ENCODE measurements around the gene HOXC6.

The HOXC6 gene

DNA sequence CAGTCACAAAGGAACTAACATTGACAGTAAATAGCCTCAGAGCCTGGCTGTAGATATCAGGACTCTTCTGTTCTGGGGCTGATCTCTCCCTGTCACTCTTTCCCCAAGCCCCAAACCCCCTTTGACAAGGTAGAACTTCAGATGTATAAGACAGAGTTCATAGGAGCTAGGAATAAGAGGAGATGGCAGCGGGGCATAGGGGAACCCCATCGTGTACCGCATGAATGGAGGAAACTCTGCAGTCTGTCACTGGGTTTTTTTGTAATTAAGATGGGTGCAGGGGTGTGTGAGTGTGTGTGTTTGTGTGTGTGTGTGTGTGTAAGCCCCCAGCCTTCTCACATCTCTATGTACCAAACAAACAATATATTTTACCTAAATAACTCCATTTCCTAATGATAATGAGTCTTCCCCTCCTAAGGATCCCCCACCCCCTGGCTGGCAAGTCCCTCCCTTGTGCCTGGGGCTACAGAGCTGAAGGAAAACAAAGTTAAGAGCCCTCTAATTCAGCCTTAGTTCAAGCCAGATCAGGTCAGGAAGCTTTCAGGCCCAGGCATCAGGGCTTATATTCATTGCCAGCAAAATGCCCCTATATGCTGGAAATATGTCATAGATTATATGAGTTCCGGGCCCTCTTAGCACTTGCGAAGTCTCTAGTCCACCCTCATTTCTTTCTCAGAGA is 16.3 kb downstream of the HOXC6 start:
- no peak for DNase-seq

DNA sequence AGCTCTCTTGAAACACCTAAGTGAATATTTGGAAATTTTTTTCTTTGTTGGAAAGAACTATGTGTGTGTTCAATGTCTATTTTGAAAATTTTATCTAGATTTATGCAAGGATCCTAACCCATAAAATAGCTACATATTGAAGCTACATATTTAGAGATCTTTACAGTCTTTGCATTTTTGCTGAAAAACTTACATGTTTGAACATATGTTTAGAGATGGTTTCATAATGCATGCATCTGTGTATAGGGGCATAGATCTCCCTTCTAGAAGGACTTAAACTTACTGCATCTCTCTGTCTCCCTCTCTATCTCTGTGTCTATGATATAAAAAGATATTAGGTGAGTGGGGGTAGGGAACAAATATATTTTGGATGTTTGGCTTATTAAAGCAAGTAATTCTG is 17.2 kb downstream of the HOXC6 start:
- no peak for DNase-seq

DNA sequence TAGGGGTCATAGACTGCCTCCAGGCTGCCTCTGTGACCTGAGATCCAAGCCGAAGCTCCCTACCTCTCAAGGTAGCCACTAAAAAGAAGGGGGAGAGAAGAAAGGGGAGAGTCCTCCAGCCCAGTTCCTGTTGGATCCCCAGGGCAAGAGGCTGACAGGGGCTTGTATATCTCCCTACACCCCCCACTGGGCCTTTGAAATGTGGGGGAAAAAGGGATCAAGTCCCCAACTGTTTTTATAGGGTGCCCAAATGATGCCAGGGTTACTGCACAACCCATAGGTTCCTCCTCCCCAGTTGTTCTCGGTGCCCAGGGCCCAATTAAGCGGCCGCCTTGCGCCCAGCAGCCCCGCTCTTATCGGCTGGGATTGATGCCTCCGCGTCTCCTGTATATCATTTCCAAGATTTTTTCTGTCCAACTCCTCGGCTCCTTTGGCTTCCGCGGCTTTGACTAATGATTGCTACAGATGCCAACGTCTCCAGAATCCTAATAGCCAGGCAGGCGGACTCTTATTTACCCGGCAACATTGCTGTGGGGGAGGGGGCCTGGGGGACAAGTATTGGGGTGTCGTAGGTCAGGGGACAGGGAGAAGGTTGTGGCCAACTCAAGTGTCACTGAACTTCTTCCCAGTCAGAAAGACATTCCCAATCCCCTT is 17.8 kb downstream of the HOXC6 start:
- no peak for DNase-seq

DNA sequence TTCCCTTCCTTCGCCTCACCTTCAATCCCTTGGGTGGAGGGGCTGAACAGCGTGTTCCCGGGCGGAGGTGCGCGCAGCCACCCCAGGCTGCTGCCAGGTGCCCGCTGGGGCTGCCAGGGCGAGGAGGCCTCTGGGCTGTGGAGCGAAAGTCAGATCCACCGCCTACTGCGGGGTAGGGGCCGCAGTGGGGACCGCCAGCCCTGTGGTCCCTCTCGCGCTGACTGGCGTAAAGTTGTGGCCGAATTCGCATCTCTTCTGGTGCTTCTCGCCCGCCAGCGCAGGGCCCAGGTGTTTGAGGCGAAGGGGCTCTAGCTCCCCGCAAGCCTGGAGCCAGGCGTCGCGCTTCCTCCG is 18.5 kb downstream of the HOXC6 start:
- no peak for DNase-seq

DNA sequence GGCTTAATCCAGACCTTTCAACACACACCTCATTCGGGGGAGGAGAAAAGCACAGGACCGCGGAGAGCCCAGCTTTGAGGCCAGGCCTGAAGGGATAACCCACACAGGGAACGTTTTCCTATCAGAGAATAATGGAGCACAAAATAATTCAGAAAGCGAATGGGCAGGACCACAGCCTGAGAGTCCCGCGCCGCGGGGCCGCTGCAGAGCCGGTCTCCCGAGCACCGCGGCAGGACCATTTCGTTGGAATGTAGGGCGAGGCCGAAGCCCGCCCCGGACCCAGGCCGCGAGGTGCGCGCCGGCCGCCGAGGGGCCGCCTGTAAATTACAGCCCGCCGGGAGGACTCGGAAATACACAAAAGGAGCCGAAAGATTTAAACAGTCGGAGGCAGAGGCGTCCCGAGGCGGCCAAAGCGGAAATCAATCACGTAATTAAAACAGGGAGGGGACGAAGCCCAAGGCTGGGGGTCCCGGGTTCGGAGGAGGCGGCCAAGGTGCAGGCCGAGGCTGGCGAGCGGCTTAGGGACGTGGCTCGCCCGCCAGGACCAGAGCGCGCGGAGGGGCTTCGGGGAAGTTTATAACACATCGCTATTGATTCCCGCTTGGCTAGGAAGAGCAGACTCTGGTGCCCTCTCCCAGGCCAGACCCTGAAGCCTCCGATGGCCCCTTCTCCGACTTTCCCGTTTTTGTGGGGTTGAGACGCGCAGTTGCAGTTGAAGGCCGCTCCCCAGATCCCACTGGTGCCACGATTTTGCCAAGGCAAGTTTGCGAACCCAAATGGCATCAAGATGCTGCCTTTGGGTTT is 19.1 kb downstream of the HOXC6 start:
- no peak for DNase-seq

DNA sequence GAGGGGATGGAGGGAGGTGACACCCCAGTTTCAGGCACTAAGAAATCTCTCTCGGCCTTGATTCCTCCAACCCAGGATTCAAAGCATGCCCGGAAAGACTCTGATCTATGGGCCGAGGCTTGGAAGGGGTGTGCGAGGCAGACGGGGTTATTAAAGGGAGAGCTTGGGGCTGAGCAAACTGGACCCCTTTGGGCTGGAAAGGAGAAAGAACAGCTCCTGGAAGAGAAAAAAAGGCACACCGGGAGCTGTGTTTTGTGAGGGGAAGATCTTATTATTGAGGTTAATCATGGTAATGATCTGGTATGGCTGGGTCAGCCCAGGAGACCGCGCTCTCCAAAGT is 19.7 kb downstream of the HOXC6 start:
- no peak for DNase-seq

DNA sequence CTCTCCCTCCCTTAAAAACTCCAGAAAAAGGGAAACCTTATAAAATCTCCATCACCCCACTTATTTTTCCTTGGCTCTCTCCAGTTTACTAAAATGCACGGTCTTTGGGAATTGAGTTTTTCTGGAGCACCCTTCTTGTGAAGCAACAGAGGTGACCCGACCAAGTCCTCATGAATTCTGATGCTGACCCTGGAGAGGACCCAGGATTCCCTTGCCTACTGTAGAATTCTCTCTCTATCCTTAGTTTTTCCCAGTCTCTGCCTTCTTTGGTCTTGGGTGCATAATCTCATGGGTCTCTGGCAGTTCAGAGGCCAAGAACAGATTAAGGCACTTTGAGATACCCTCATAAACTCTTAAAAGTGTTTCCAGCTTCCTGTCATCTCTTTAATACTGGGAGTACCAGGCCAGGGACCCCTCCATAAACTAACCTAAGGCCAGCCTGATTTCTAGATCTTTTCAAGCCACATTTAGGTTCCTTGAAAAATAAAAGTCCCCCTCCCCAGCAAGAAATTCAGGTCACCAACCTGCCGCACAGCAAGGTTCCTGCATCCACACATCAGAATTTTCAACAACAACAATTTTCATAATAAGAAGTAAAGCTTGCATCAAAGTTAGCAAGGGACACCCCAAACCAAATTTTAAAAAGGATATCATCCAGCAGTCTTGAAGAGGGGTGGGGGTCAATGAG is 20.3 kb downstream of the HOXC6 start:
- no peak for DNase-seq

DNA sequence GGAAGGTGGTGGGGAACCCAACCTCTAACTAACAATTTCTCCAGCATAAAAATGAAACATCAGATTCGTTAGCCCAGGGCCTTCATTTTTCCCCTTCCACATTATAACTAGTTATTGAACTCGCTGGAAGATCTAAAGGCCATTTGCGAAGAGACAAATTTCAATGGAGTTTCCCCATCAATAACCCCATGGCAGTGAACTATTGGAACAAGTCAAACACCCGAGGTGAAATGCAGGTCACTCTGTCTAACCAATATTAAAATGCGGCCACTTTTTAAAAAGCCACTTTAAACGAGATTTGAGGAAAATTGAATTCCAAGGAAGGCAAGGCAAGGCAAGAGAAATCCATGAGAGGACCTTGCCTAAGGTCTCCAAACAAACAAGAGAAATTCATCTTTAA is 20.9 kb downstream of the HOXC6 start:
- no peak for DNase-seq

DNA sequence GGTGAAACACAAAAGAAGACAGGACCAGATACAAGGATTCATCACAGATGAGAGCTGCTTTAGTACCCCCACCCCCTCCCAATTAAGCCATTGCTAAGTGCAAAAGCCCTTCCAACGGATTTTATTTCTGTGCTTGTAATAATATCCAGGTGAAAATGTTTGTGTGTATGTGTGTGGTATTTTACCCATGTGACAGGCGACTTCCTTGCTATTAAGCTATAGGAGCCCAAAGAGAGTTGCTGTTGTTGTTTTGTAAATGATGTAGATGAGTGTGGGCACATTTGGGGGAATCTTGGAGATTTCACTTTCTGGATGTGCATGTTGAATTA is 22.2 kb downstream of the HOXC6 start:
- DNase-seq, result no peak

DNA sequence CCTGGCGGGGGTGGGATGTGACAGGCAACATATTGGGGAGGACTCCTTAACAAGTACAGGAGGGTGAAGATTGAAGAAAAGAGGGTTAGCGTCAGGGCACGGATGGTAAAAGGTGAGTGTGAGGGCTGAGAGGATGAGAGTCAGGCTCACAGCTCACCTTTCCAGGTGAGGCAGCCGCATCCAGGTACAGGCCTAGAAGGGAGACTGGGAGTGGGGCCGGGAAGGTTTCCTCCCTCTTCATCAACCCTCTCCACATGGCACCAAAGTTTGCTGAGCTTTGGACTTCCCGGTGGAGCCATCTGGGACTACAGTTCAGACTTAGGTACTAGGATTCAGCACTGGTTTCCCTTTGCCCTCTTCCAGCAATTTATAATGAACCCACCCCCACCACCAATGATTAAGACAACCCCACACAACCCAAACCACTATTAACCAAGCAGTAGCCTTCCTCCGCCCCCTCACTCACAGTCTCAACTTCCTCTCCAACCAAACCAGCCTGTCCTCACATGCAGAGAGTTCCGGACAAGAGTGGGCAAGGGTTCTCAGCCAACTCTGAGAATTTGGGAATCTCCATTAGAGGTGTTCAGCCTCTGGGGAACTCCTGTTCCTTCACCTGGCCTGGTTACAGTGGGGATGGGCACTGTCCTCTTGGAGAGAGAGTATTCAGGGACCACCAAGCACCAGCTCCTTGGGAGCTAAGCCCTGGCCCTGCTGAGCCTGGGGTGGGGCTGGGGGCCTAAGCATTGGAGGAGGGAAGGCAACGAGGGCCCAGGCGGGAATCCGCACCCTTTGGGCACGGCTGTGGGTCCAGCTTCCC is 23.0 kb downstream of the HOXC6 start:
- DNase-seq, result no peak

DNA sequence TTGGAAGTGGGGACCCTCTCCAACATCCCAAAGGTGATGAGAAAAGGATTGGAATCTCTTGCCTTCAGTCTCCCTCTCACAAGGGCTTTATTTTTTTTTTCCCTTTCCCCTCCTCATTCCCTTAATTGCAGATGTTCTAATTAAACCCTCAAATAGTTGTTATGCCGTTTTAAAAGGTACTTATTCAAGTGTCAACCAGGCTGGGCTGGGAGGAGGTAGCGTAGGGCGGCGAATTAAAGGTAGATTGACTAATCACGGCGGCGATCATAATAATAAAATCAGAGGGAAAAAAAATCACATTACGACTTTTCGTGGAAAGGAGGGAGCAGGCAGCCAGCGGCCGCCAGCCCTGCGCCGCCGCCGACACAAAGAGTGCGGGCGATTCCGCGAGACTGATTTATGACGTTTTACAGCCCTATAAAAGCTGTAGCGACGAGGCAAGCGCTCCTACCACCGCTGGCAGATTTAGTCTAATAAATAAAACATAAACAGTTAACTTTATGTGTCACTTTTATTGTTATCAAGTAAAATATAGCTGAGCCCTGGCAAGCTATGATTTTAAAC is 23.7 kb downstream of the HOXC6 start:
- DNase-seq, result peak; percentile 31

DNA sequence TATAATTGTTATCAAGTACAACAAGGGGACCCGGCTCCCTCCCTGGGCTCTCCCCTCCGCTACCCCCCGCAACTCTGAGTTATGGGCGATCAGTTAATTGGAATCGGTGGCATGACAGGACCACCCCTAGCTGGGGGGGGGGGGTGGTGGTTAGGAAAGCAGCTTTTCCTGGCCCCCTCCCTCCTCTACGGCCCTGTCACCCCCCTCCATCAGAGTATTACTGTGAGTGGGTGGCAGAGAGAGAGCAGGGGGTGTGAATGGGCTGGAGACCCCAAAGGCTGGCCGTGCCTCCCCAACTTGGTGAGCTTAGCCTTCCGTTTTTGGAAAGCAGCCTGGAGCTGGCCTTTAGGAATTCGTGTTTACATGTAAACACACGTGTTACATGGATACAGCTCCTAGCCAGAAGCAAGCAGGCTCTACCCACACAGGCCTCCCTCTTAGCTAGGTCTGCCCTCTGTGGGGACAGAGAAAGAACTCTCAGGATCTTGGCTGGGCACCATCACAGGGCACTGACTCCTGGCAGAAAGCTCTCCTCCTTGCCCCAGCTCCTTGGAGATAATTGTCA is 24.3 kb downstream of the HOXC6 start:
- DNase-seq, result peak; percentile 12

DNA sequence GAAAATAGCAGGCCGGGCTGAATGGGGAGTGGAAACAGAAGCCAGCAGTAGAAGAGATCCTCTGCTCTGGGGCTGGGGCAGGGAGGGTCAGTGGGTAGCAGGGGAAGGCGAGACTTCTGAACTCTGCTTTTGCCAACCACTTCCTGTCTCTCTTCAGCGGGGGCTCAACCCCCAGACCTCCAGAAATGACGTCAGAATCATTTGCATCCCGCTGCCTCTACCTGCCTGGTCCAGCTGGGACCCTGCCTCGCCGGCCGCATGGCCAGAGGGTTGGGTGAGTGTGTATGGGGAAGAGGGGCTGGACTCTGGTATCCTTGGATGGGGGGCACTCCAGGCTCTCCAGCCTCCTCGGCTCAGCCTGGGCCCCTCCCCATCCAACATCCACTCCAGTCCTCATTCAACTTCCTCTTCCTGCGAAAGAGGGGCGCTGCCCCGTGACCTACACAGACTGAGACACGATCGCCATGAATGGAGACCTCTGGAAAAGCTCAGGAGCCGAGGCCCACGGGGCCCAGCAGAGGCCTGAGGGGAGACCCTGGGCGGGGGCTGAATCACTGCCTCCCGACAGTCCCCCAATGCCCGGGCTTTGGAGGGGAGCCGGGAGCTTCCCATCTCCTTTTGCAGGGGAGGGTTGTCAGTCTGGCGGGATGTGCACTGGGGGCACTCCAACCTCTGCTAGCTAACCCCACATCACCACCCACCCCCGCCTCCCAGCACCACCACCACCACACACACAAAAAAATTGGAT is 24.9 kb downstream of the HOXC6 start:
- no peak for DNase-seq

DNA sequence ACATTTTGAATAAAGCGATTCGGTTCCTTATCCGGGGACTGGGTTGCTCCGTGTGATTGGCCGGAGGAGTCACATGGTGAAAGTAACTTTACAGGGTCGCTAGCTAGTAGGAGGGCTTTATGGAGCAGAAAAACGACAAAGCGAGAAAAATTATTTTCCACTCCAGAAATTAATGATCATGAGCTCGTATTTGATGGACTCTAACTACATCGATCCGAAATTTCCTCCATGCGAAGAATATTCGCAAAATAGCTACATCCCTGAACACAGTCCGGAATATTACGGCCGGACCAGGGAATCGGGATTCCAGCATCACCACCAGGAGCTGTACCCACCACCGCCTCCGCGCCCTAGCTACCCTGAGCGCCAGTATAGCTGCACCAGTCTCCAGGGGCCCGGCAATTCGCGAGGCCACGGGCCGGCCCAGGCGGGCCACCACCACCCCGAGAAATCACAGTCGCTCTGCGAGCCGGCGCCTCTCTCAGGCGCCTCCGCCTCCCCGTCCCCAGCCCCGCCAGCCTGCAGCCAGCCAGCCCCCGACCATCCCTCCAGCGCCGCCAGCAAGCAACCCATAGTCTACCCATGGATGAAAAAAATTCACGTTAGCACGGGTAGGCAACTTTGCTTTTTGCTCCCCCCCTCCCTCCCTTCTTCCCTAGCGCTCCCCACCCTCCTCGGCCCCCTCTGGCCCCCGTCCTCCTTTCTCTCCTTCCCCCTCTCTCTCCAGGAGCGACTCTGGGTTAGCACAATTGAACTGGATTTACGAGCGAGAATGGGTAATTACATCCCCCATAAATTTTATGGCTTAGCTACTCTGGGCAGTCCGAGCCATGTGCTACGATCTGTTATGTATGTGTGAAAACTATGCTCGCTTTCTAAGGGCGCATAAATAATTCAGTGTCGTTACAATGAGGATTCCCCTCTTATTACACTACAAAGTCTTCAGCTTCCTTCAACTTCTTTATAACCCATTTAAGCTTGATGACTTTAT is 25.8 kb downstream of the HOXC6 start, which contains the start of gene HOXC4:
Gene HOXC4 (plus strand): TSS at position 85 of the 991 bp plus-strand sequence. CDS start 88 bp downstream, at position 173.
- DNase-seq, result peak; percentile 29

DNA sequence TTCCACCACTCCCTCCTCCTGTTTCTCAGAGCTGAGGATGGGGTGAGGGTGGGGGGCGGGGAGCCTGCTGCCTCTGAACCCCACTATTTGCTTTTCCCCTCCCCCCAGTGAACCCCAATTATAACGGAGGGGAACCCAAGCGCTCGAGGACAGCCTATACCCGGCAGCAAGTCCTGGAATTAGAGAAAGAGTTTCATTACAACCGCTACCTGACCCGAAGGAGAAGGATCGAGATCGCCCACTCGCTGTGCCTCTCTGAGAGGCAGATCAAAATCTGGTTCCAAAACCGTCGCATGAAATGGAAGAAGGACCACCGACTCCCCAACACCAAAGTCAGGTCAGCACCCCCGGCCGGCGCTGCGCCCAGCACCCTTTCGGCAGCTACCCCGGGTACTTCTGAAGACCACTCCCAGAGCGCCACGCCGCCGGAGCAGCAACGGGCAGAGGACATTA is 26.5 kb downstream of the HOXC6 start:
- DNase-seq, result no peak

DNA sequence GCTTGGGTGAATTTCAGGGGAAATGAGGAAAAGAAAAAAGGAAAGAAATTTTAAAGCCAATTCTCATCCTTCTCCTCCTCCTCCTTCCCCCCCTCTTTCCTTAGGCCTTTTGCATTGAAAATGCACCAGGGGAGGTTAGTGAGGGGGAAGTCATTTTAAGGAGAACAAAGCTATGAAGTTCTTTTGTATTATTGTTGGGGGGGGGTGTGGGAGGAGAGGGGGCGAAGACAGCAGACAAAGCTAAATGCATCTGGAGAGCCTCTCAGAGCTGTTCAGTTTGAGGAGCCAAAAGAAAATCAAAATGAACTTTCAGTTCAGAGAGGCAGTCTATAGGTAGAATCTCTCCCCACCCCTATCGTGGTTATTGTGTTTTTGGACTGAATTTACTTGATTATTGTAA is 27.3 kb downstream of the HOXC6 start:
- DNase-seq, result no peak

DNA sequence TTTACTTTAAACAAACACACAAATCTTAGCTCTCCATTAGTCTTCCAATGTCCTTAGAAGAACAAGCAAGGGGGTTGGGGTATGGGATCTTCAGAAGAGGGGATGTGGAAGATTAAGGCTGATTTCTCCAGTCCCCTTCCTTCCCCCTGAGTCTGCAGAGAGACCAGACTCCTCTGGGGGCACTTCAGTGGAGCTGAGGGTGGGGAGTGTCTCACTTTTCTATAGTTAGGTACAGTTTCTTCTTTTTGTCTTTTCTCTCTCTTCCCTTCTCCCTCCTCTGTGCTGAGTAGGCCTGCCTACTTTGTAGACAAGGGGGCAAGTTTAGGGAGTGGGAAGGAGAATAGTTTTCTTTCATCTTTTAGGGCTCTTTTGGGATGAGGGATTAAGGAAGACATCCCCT is 27.9 kb downstream of the HOXC6 start:
- no peak for DNase-seq

DNA sequence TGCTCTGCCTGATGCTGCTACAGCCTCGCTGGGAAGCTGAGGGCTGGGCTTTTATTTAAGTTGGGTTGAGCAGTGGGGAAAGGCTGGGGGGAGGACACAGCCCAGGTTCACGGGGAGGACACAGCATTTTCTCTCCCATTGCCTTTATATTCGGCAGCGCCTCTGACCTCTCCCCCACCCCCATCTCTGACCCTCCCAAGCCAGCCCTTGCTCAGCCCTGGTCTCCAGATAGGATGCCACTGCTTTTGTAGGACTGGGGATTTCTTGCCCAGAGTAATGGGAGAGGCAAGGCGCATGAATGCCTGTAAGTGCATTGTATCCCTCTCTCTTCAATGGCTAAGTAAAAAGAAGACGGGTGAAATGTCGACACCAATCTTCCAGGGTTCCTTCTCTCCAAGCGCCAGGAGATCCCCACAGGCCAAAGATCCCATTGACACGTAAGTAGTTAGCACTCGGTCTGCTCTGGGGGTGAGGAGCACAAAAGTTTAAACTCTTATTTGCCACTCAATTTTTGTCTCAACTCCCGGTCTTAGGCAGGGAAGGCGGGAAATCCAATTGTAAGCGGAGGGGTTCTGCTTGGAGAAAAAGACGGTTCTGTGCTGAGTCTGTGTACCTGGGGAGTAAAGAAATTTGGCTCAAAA is 30.0 kb downstream of the HOXC6 start:
- no peak for DNase-seq

DNA sequence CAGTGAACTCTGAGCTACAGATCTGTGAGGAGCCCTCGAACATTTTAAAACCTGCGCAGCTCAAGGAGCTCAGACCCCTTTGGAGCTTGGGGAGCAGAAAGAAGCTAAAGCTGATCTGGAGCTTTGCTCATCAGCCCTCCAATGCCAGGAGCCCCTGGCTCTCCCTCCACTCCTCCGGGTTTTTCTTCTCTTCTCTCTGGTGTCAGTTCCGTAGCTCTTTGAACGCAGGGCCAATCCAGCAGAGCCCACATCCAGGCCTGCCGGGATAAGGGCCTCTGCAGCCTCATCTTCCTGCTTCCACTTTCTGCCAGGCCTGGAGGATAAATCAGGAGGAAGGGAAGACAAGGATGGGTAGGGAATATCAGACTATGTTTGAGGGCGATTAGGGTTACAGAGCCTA is 31.4 kb downstream of the HOXC6 start:
- DNase-seq, result no peak
